NT2/D1 (cell line): ENCODE measurements around the gene SYNPR.

ENCODE experiments used
- SUZ12 ChIP-seq: IDR thresholded peaks from 2 replicates; pipeline ENCODE4 v1.6.1; 2011; ENCODE audit not compliant: insufficient read length, insufficient read depth; ENCODE audit errors: extremely low read depth
- YY1 ChIP-seq: IDR thresholded peaks from 2 replicates; pipeline ENCODE4 v1.6.1; 2011; ENCODE audit not compliant: insufficient read length, insufficient read depth
- ZNF274 ChIP-seq: IDR thresholded peaks from 2 replicates; pipeline ENCODE4 v1.6.1; 2011; ENCODE audit warnings: mild to moderate bottlenecking, low read depth, low read length

GRCh38 chr3:63295806-63296205 lies 17.7 kb downstream of the SYNPR start:
- no peak for TF ChIP-seq SUZ12
- no peak for TF ChIP-seq YY1
- TF ChIP-seq ZNF274, result no peak
